ENCODE data around the gene EMILIN3. TPM values are rescaled to one million over a fixed set of nuclear protein-coding genes. Genes with fewer than 3 reads are reported as not detected.

EMILIN3 gene
- total RNA-seq, 2 donors from 2014 or later, result 0.14 to 0.27 TPM

GRCh38 chr20:41391587-41392001 is 25.0 kb upstream of the EMILIN3 start:
- Histone ChIP-seq H3K27ac (no peak overlapping the region), H3K4me1 (ENCODE audit: control insufficient read depth in 1 of 2, low read depth in 2 of 2) (peaks cover 0 to 22% of the 10 kb centered on the region in 2 donors), H3K36me3 (no peaks in the 10 kb centered on the region), H3K9me3 (no peaks in the 10 kb centered on the region), H3K4me3 (no peak overlapping the region), H3K27me3 (replicated peaks; ENCODE audit: insufficient read depth) (no peaks in the 10 kb centered on the region)
- DNase-seq (ENCODE audit: low spot score) (no peak), ATAC-seq (ENCODE audit: insufficient number of reproducible peaks, low FRiP score, low read depth) (no peak)
- TF ChIP-seq CTCF (IDR thresholded peaks at IDR 0.05), result no peak

- no peak for TF ChIP-seq CTCF (IDR thresholded peaks at IDR 0.05)
- Histone ChIP-seq H3K27ac (no peak overlapping the region), H3K4me1 (ENCODE audit: control insufficient read depth in 1 of 2, low read depth in 2 of 2) (peaks cover 0 to 22% of the 10 kb centered on the region in 2 donors), H3K9me3 (no peaks in the 10 kb centered on the region), H3K4me3 (no peak overlapping the region), H3K27me3 (replicated peaks; ENCODE audit: insufficient read depth) (no peaks in the 10 kb centered on the region), H3K36me3 (no peaks in the 10 kb centered on the region)
- DNase-seq (ENCODE audit: low spot score), result no peak
- ATAC-seq (ENCODE audit: insufficient number of reproducible peaks, low FRiP score, low read depth), result no peak
These were observed 24.3 kb upstream of the EMILIN3 start for GRCh38 chr20:41390889-41391288.

DNA sequence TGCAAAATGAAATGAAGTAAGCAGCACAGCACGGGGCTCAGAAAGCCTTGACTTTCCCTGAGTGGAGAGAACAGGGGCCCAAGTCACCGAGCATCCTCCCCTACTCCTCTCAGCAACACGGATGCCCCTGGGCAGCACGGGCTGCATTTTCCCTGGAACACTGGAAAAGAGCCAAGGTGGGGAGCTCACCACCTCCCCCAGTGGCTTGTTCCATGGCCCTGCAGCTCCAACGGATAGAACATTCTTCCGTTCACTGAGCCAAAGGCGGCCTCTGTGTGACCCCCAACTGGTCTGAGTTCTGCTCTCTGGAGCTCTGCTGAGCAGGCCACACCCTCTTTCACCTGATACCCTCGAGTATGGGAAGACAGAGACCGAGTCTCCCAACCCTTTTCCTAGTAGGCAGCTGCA is 20.8 kb upstream of the EMILIN3 start:
- peaks cover 0 to 6% of the 10 kb centered on the region in 2 donors for H3K4me1 ChIP-seq (ENCODE audit: control insufficient read depth in 1 of 2, low read depth in 2 of 2)
- no peak for TF ChIP-seq CTCF (IDR thresholded peaks at IDR 0.05)
- no peak overlapping the region for H3K27ac ChIP-seq
- no peaks in the 10 kb centered on the region for H3K27me3 ChIP-seq (replicated peaks; ENCODE audit: insufficient read depth)
- H3K9me3 ChIP-seq, result no peaks in the 10 kb centered on the region
- ATAC-seq (ENCODE audit: insufficient number of reproducible peaks, low FRiP score, low read depth) (no peak), DNase-seq (ENCODE audit: low spot score) (no peak)
- H3K36me3 ChIP-seq, result no peaks in the 10 kb centered on the region
- no peak overlapping the region for H3K4me3 ChIP-seq

DNA sequence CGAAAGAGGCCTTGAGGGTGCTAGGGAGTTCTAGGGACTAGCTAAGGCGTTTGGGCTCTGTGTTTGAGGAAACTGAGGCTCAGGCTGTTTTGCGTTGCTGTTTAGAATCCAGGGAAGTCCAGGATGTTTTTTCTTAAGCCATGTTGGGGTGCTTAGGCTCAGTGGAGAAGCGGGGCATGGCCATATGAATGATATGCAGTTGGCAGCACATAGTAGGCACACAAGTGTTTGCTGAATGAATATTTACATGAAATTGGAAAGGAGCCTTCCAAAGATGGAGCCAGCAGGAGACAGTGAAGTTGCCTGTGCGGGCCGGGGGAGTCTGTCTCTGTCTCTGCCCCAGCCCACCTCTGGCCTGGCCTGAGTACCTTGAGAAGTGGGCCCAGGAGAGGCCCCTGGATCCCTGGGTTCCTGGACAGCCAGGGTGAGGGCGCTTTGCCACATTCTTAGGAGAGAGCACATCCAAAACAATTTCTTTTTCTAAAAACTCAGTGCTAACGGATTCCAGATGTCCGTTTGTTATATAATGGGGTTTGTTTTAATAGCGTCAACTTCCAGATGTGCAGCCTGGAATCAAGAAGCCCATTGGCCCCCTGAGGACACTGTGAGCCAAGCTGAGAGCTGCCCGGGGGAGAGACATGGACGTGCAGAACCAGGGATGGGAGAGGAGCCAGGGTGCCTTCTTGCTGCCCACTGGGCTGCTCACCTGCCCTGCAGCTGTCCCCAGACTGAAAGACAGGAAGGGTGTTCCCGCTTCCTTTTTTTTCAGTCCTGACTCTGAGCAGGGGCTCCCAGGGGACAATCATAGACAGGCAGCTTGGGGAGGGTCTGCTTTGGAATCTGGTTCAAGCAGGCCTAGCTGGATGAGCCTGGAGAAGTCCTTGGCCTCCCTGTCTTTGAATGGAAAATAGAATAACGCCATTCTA is 20.1 kb upstream of the EMILIN3 start:
- peaks cover 0 to 6% of the 10 kb centered on the region in 2 donors for H3K4me1 ChIP-seq (ENCODE audit: control insufficient read depth in 1 of 2, low read depth in 2 of 2)
- no peaks in the 10 kb centered on the region for H3K36me3 ChIP-seq
- ATAC-seq (ENCODE audit: insufficient number of reproducible peaks, low FRiP score, low read depth), result no peak
- no peaks in the 10 kb centered on the region for H3K27me3 ChIP-seq (replicated peaks; ENCODE audit: insufficient read depth)
- no peaks in the 10 kb centered on the region for H3K9me3 ChIP-seq
- no peak overlapping the region for H3K4me3 ChIP-seq
- no peak overlapping the region for H3K27ac ChIP-seq
- DNase-seq (ENCODE audit: low spot score), result no peak
- TF ChIP-seq CTCF (IDR thresholded peaks at IDR 0.05), result no peak

DNA sequence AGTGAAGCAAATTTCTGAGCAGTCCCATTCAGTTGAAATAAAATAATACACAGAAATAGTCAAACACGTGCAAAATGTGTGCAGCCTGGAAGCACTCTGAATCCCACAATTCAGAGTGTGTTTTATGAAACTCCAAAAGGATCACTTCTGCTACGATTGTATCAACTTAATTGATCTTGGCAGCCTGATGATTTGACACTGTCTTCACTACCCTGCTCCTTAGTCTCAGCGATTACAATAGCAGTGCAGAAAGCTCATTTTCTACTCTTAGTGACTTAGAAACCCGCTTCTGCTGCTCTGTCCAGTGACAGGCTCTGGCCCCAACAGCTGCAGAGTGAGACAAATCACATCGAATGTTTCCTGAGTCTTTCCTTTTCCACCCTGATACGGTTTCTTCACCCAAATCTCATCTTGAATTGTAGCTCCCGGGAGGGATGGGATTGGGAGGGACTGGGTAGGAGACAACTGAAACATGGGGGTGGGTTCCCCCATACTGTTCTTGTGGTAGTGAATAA is 16.2 kb upstream of the EMILIN3 start:
- Histone ChIP-seq H3K36me3 (no peaks in the 10 kb centered on the region), H3K4me1 (ENCODE audit: control insufficient read depth in 1 of 2, low read depth in 2 of 2) (peaks cover 0 to 6% of the 10 kb centered on the region in 2 donors), H3K27ac (no peak overlapping the region), H3K4me3 (no peak overlapping the region), H3K27me3 (replicated peaks; ENCODE audit: insufficient read depth) (no peaks in the 10 kb centered on the region), H3K9me3 (no peaks in the 10 kb centered on the region)
- DNase-seq (ENCODE audit: low spot score) (no peak), ATAC-seq (ENCODE audit: insufficient number of reproducible peaks, low FRiP score, low read depth) (no peak)
- TF ChIP-seq CTCF (IDR thresholded peaks at IDR 0.05), result no peak
